Measurements from ENCODE around the gene MUC4.
"Not testable (repeated sequence)": the region's sequence is repeated elsewhere in the genome, so short reads cannot be mapped to it uniquely, and the experiment has no call there.

- not testable (repeated sequence) for TF ChIP-seq CTCF (IDR thresholded peaks at IDR 0.05; ENCODE audit: low read depth, low read length, poor library complexity, severe bottlenecking); EZH2phosphoT487 (IDR thresholded peaks at IDR 0.05; ENCODE audit: borderline replicate concordance, low read length)
Observed at GRCh38 chr3:195725916-195726740, 85.6 kb downstream of the MUC4 start.
